Measurements from ENCODE around the gene STEAP3. TPM values are rescaled to one million over a fixed set of nuclear protein-coding genes. Genes with fewer than 3 reads are reported as not detected.

Gene STEAP3
- total RNA-seq, 1 donor from 2014 or later = 38.8 TPM

GRCh38 chr2:119202610-119203310, 20.9 kb upstream of the STEAP3 start:
- H3K9ac ChIP-seq (ENCODE audit: low read length) = no peak overlapping the region
- peaks cover 10% of the 10 kb centered on the region for H3K4me1 ChIP-seq (ENCODE audit: insufficient read depth, low read length)
- peaks cover 12% of the 10 kb centered on the region for H3K27me3 Mint-ChIP-seq (ENCODE audit: low read depth, unreplicated experiment)
- H3K27ac Mint-ChIP-seq (ENCODE audit: unreplicated experiment) = no peak overlapping the region
- no peaks in the 10 kb centered on the region for H3K36me3 ChIP-seq (ENCODE audit: insufficient read depth, low read length)
- no peak overlapping the region for H2AFZ ChIP-seq (ENCODE audit: low read depth, low read length)
- no peaks in the 10 kb centered on the region for H3K79me2 ChIP-seq (ENCODE audit: insufficient read depth, low read length)
- no peaks in the 10 kb centered on the region for H4K20me1 ChIP-seq (ENCODE audit: insufficient read depth, low read length)
- no peak for DNase-seq (ENCODE audit: low read depth)
- no peak overlapping the region for H3K27ac ChIP-seq (ENCODE audit: low read depth, low read length)
- no peaks in the 10 kb centered on the region for H3K36me3 Mint-ChIP-seq (ENCODE audit: low read depth, unreplicated experiment)
- H3K4me1 Mint-ChIP-seq (ENCODE audit: low read depth, unreplicated experiment) = peaks cover 13% of the 10 kb centered on the region
- no peaks in the 10 kb centered on the region for H3K9me3 ChIP-seq (ENCODE audit: insufficient read depth, low read depth, low read length)
- H3K4me3 ChIP-seq (ENCODE audit: insufficient read depth, low read depth, low read length) = no peak overlapping the region
- H3K27me3 ChIP-seq (ENCODE audit: insufficient read depth, low read length) = peaks cover 2% of the 10 kb centered on the region
- FAIRE-seq = no peak
- H3K4me3 Mint-ChIP-seq (ENCODE audit: unreplicated experiment) = no peak overlapping the region
- TF ChIP-seq CTCF (IDR thresholded peaks at IDR 0.05; ENCODE audit: insufficient read depth, low read depth, low read length) (no peak), EZH2 (IDR thresholded peaks at IDR 0.05; ENCODE audit: insufficient read depth, low read length) (no peak)
- no peaks in the 10 kb centered on the region for H3K9me3 Mint-ChIP-seq (ENCODE audit: unreplicated experiment)
- no peak overlapping the region for H3K4me2 ChIP-seq (ENCODE audit: low read length)

- no peaks in the 10 kb centered on the region for H3K36me3 Mint-ChIP-seq (ENCODE audit: low read depth, unreplicated experiment)
- Histone ChIP-seq H3K36me3 (ENCODE audit: insufficient read depth, low read length) (no peaks in the 10 kb centered on the region), H3K9me3 (ENCODE audit: insufficient read depth, low read depth, low read length) (no peaks in the 10 kb centered on the region), H3K4me2 (ENCODE audit: low read length) (no peak overlapping the region), H2AFZ (ENCODE audit: low read depth, low read length) (no peak overlapping the region), H4K20me1 (ENCODE audit: insufficient read depth, low read length) (no peaks in the 10 kb centered on the region), H3K79me2 (ENCODE audit: insufficient read depth, low read length) (no peaks in the 10 kb centered on the region), H3K4me1 (ENCODE audit: insufficient read depth, low read length) (no peaks in the 10 kb centered on the region), H3K4me3 (ENCODE audit: insufficient read depth, low read depth, low read length) (no peak overlapping the region), H3K27me3 (ENCODE audit: insufficient read depth, low read length) (peaks cover 2% of the 10 kb centered on the region), H3K9ac (ENCODE audit: low read length) (no peak overlapping the region), H3K27ac (ENCODE audit: low read depth, low read length) (no peak overlapping the region)
- no peak for FAIRE-seq
- TF ChIP-seq CTCF (IDR thresholded peaks at IDR 0.05; ENCODE audit: insufficient read depth, low read depth, low read length) (no peak), EZH2 (IDR thresholded peaks at IDR 0.05; ENCODE audit: insufficient read depth, low read length) (no peak)
- H3K4me3 Mint-ChIP-seq (ENCODE audit: unreplicated experiment) = no peak overlapping the region
- peaks cover 11% of the 10 kb centered on the region for H3K4me1 Mint-ChIP-seq (ENCODE audit: low read depth, unreplicated experiment)
- H3K27ac Mint-ChIP-seq (ENCODE audit: unreplicated experiment) = no peak overlapping the region
- peaks cover 14% of the 10 kb centered on the region for H3K27me3 Mint-ChIP-seq (ENCODE audit: low read depth, unreplicated experiment)
- no peaks in the 10 kb centered on the region for H3K9me3 Mint-ChIP-seq (ENCODE audit: unreplicated experiment)
- DNase-seq (ENCODE audit: low read depth) = no peak
Measured at GRCh38 chr2:119204525-119204924, 19.1 kb upstream of the STEAP3 start.

- FAIRE-seq = no peak
- Histone ChIP-seq H3K36me3 (ENCODE audit: insufficient read depth, low read length) (no peaks in the 10 kb centered on the region), H3K4me2 (ENCODE audit: low read length) (no peak overlapping the region)
Measured at GRCh38 chr2:119205001-119205706, 18.5 kb upstream of the STEAP3 start.

More at GRCh38 chr2:119205001-119205706, 18.5 kb upstream of the STEAP3 start:
- no peaks in the 10 kb centered on the region for H3K79me2 ChIP-seq (ENCODE audit: insufficient read depth, low read length)
- H3K36me3 Mint-ChIP-seq (ENCODE audit: low read depth, unreplicated experiment) = no peaks in the 10 kb centered on the region
- H3K9me3 ChIP-seq (ENCODE audit: insufficient read depth, low read depth, low read length) = no peaks in the 10 kb centered on the region
- no peak overlapping the region for H3K27ac ChIP-seq (ENCODE audit: low read depth, low read length)
- no peak overlapping the region for H2AFZ ChIP-seq (ENCODE audit: low read depth, low read length)
- no peak for TF ChIP-seq CTCF (IDR thresholded peaks at IDR 0.05; ENCODE audit: insufficient read depth, low read depth, low read length)
- TF ChIP-seq EZH2 (IDR thresholded peaks at IDR 0.05; ENCODE audit: insufficient read depth, low read length) = no peak
- H4K20me1 ChIP-seq (ENCODE audit: insufficient read depth, low read length) = no peaks in the 10 kb centered on the region
- peaks cover 11% of the 10 kb centered on the region for H3K4me1 Mint-ChIP-seq (ENCODE audit: low read depth, unreplicated experiment)
- peaks cover 14% of the 10 kb centered on the region for H3K27me3 Mint-ChIP-seq (ENCODE audit: low read depth, unreplicated experiment)
- H3K4me3 ChIP-seq (ENCODE audit: insufficient read depth, low read depth, low read length) = no peak overlapping the region
- H3K4me3 Mint-ChIP-seq (ENCODE audit: unreplicated experiment) = no peak overlapping the region
- H3K9ac ChIP-seq (ENCODE audit: low read length) = no peak overlapping the region
- DNase-seq (ENCODE audit: low read depth) = no peak
- H3K27ac Mint-ChIP-seq (ENCODE audit: unreplicated experiment) = no peak overlapping the region
- H3K27me3 ChIP-seq (ENCODE audit: insufficient read depth, low read length) = peaks cover 2% of the 10 kb centered on the region
- no peaks in the 10 kb centered on the region for H3K4me1 ChIP-seq (ENCODE audit: insufficient read depth, low read length)
- H3K9me3 Mint-ChIP-seq (ENCODE audit: unreplicated experiment) = no peaks in the 10 kb centered on the region

All from astrocyte (in vitro differentiated cells and primary cell).